HG03565 (cell line): ENCODE results near the gene NADK.

Experiments
- ATAC-seq: cut with Tn5 transposase; IDR thresholded peaks from one replicate; pipeline ENCODE4 v1.9.1; 2021; ENCODE audit warnings: mild to moderate bottlenecking, moderate library complexity; ENCODE audit not compliant: unreplicated experiment

NADK gene

DNA sequence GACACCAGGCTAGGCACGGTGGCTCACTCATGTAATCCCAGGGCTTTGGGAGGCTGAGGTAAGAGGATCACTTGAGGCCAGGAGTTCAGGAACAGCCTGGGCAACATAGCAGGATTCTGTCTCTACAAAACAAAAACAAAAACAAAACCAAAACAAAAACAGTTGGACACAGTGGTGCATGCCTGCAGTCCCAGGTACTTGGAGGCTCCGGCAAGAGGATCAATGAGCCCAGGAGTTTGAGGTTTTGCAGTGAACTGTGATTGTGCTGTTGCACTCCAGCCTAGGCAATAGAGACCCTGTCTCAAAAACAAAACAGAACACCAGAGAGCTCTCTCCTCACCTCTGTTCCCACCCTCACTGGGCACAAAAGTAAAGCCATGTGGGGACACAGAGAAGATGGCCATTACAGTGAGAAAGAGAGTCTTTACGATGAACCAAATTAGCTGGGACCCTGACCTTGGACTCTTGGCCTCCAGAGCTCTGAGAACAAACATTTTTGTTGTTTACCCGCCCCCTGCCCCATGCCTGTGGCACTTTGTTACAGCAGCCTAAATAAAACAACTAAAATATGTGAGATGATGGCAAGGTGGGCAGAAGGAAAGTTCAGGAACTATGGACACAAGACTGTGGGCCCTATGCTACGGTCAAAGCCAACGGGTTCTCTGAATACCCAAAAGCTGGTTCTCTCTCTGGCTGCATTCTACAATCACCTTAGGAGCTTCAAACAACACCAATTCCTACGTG, 9.8 kb downstream of the NADK start:
- no peak for ATAC-seq

GRCh38 chr1:1764876-1765470, 13.3 kb downstream of the NADK start:
- ATAC-seq, result no peak

DNA sequence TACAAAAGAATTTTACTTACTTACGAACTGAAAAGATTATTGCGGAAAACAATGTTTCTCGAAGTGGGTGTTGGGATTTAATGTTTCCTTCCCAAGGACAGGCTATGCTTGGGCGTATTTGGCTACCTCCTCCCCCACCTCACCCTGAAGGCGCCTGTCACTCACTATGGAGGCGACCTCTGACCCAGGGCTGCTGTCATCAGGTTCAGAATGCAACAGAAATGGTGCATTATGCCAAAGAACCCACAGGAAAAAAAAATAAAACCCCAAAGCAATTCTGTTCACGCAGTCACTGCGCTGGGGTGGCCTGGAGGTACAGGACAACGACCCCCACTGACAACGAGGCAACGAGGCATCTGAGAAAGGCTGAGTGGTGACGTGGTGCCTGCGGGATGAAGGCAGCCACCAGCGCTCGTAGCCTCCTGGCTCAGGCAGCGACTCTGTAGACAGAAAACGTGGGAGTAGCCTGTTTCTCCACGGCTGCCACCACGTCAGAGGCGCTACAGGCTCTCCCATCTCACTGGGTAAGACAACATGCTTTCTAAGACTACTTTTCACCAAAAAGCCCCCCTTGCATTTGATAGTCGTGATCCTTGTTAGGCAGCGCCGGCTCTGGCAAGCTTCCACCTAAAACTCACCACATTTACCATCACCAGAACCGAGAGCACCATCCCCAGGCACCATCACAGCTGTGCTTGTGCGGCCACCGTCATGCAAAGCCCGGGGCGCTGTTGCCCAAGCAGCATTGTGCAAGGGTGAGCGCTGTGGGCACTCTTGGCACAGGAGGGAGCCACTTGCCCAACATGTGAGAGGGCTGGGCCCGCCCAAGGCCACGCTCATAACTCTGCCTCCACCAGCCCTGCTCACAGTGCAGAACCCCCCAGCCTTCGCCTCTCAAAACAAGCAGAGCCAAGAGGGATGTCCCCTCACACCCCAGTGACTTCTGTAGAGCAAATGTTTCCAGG, 14.3 kb downstream of the NADK start:
- no peak for ATAC-seq

DNA sequence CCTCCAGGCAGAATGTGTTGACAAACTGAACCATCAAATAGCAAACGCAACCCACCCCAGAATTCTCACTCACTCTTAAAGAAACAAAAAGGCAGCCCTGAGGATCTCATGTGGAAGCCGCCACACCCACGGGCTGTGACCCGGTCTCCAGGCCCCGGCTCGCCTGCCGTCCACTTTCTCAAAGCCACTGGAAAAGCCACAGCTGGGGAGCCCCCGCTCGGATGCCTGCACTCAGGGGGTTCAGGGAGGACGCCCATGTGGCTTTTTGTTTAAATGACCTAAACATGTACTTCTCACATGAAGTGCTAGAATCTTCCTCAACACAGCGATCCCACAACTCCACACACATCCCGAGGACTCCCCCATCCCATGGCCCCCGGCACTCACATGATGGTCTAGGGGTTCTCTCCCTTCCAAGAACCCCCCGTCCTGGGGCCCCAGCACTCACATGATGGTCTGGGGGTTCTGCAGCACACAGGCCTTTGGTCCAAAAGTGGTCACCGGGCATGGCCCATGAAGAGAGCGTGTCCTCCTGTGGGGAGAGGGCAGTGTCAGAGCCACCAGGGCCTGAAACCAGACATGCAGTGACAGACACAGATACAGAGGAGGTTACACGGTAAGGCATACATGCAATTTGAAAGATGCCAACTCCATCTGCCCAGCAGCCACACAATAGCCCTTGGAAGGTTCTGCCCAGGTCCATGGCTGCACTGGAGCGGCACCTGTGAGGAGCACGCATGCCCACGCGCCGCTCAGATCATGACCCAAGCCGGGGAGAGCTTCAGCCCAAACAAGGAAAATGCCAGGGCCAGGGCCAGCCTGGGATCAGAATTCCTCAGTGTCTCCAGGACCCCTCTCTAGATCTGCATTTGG, 16.5 kb downstream of the NADK start:
- no peak for ATAC-seq

DNA sequence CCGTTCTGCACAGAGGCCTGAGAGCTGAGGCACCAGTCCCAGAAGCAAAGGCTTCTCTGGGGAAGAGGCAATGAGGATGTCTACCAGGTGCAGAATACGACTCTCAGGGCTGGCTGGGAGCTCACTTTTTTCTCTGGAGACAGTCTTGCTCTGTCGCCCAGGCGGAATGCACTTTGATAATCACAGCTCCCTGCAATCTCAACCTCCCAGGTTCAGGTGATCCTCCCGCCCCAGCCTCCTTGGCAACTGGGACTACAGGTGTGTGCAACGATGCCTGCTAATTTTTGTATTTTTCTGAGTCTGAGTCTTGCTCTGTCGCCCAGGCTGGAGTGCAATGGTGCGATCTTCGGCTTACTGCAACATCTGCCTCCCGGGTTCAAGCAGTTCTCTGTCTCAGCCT, 17.6 kb downstream of the NADK start:
- ATAC-seq, result no peak

DNA sequence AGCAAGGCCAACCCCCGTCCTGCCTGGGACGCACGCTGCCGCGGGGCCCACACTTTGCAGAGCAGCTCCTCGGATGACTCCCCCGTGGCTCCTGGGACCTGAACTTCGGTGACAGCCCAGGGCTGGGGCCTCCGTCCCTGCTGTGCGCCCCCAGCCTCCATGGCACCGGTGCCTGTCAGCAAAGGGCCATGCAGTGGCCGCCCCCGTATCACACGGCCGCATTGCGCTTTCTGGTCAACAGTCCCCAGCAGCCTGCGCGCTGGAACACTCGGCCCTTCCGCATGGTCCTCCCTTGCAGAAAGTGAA, 18.0 kb downstream of the NADK start:
- ATAC-seq, result no peak

GRCh38 chr1:1759456-1760344, 18.6 kb downstream of the NADK start:
- no peak for ATAC-seq

GRCh38 chr1:1758692-1759455, 19.4 kb downstream of the NADK start:
- no peak for ATAC-seq

- ATAC-seq, result no peak
Observed at GRCh38 chr1:1758059-1758621, 20.1 kb downstream of the NADK start.

DNA sequence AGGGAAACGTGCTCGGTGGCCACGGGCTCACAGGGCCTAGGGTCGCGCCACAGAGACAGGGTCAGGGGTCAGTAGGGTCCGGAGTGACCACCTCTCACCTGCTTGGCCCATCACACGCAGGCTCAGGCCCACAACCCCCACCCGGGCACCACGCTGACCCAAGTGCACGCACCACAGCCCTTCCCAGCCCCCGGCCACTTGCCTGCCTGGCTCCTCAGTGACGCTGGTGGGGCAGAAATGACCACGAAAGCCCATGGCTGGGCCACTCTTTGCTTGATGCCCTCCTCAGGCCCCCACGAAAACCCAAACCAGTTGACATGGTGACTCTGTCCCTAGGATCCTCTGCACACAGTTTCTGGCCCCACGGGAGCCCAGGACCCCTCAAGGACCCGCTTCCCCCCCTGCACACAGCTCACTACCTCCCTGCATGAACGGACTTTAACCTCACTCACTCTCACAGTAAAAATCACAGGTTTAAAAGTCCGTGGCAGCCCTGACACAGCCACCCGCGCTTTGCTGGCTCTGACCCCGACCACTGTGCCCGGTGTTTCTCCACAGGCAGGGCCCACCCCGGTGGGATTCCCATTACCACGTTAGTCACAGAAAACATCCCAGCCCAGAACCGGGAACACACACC, 20.7 kb downstream of the NADK start:
- no peak for ATAC-seq

GRCh38 chr1:1756661-1757421, 21.4 kb downstream of the NADK start:
- no peak for ATAC-seq

DNA sequence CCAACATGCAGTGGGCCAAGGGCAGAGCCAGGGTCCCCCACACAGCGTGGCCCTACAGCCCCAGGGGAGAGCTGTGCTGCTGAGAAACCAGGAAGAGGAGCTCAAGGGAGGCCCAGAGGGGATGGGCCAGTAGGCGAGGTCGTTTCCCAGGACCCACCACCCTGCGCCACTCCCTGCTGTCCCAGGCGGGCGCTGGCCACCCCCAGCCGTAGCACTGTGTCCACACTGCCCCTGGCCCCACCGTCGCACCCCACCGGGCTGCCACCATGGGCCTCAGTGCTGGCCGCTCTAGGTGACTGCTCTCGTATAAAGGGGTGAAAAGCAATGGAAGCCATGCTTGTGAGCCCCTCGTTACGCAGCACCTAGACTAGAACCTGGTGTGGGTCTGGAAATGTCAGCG, 22.4 kb downstream of the NADK start:
- ATAC-seq, result no peak

DNA sequence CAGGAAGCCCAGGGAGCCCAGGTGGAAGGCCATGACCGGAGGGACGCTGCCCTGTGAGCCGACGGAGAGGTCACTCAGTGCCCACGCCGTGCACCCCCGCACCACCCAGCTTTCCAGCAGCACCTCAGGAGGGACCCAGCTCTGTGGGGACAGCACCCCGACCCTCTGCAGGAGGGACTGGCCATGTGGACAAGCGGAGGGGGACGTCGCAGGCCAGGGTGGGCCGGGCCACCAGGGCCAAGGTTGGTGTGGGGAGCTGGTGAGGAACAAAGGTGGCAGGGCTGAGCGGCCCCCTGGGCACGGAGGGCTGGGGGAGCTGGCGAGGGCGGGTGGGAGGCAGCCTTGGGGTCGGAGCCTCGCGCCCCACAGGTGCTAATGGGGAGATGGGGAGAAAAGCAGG, 22.8 kb downstream of the NADK start:
- ATAC-seq, result no peak

GRCh38 chr1:1754051-1754815, 24.0 kb downstream of the NADK start:
- ATAC-seq, result no peak

- no peak for ATAC-seq
Observed at GRCh38 chr1:1753607-1754005, 24.7 kb downstream of the NADK start.

GRCh38 chr1:1752636-1753606, 25.3 kb downstream of the NADK start:
- ATAC-seq, result no peak
